ENCODE results near the gene CSTF2T. TPM values are rescaled to one million over a fixed set of nuclear protein-coding genes. Genes with fewer than 3 reads are reported as not detected.
A peak's percentile ranks its signal among the peaks of the same experiment; 100 is the strongest.

CSTF2T gene
- total and polyA plus RNA-seq, 2 of the 13 experiments (the other 11 are each of a cell fraction or from before 2014, with no cell fraction given): 1.4 to 7.2 TPM

DNA sequence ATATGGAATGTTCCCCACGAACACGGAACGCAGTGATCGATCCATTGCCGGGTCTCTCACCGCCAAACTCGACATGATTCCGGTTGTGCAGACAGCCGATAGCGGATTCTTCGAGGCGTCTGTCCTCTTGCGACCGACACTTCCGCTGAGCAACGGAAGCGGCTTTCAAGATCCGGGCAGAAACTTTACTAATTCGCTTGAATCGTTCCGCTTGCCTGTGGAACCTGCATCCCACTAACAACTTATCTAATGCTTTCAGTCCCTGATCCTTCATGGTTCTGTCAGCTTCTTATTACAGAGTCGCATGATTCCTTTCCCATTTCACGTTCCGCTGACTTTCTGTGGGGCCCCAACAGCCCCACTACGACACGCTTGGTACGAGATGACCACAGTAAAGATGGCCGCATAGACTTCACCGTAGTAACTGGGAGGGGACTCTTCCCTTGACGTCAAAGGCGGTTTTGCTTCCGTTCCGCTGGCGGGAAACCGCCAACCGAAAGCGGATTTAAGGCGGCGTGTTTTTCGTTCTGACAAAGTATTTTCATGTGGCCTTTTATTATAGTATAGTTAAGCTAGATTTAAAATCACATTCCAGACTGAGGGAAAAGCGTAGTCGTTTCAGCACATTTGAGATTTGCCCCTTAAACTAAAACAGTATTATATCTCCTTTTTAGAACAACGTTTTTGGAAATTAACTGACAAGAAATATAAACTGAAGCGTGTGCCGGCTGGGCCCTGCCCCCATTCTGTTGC, at the start of gene CSTF2T (continued):
- TF ChIP-seq, protein P1, sequence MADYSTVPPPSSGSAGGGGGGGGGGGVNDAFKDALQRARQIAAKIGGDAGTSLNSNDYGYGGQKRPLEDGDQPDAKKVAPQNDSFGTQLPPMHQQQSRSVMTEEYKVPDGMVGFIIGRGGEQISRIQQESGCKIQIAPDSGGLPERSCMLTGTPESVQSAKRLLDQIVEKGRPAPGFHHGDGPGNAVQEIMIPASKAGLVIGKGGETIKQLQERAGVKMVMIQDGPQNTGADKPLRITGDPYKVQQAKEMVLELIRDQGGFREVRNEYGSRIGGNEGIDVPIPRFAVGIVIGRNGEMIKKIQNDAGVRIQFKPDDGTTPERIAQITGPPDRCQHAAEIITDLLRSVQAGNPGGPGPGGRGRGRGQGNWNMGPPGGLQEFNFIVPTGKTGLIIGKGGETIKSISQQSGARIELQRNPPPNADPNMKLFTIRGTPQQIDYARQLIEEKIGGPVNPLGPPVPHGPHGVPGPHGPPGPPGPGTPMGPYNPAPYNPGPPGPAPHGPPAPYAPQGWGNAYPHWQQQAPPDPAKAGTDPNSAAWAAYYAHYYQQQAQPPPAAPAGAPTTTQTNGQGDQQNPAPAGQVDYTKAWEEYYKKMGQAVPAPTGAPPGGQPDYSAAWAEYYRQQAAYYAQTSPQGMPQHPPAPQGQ (CRISPR knock-in tag; IDR thresholded peaks at IDR 0.05; ENCODE audit: borderline replicate concordance): no peak
- no peak for TF ChIP-seq ONECUT2 (CRISPR knock-in tag; IDR thresholded peaks at IDR 0.05)
- TF ChIP-seq PHF20 (CRISPR knock-in tag; IDR thresholded peaks at IDR 0.05): peak; percentile 82
- TF ChIP-seq, protein P2, sequence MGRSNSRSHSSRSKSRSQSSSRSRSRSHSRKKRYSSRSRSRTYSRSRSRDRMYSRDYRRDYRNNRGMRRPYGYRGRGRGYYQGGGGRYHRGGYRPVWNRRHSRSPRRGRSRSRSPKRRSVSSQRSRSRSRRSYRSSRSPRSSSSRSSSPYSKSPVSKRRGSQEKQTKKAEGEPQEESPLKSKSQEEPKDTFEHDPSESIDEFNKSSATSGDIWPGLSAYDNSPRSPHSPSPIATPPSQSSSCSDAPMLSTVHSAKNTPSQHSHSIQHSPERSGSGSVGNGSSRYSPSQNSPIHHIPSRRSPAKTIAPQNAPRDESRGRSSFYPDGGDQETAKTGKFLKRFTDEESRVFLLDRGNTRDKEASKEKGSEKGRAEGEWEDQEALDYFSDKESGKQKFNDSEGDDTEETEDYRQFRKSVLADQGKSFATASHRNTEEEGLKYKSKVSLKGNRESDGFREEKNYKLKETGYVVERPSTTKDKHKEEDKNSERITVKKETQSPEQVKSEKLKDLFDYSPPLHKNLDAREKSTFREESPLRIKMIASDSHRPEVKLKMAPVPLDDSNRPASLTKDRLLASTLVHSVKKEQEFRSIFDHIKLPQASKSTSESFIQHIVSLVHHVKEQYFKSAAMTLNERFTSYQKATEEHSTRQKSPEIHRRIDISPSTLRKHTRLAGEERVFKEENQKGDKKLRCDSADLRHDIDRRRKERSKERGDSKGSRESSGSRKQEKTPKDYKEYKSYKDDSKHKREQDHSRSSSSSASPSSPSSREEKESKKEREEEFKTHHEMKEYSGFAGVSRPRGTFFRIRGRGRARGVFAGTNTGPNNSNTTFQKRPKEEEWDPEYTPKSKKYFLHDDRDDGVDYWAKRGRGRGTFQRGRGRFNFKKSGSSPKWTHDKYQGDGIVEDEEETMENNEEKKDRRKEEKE (IDR thresholded peaks at IDR 0.05): no peak
- TF ChIP-seq TBX2 (CRISPR knock-in tag; IDR thresholded peaks at IDR 0.05; ENCODE audit: borderline replicate concordance): peak; percentile 19; the same call in 1 of the 2 replicates
- TF ChIP-seq GLI4 (CRISPR knock-in tag; IDR thresholded peaks at IDR 0.05; ENCODE audit: borderline replicate concordance): no peak
- TF ChIP-seq, protein P3, sequence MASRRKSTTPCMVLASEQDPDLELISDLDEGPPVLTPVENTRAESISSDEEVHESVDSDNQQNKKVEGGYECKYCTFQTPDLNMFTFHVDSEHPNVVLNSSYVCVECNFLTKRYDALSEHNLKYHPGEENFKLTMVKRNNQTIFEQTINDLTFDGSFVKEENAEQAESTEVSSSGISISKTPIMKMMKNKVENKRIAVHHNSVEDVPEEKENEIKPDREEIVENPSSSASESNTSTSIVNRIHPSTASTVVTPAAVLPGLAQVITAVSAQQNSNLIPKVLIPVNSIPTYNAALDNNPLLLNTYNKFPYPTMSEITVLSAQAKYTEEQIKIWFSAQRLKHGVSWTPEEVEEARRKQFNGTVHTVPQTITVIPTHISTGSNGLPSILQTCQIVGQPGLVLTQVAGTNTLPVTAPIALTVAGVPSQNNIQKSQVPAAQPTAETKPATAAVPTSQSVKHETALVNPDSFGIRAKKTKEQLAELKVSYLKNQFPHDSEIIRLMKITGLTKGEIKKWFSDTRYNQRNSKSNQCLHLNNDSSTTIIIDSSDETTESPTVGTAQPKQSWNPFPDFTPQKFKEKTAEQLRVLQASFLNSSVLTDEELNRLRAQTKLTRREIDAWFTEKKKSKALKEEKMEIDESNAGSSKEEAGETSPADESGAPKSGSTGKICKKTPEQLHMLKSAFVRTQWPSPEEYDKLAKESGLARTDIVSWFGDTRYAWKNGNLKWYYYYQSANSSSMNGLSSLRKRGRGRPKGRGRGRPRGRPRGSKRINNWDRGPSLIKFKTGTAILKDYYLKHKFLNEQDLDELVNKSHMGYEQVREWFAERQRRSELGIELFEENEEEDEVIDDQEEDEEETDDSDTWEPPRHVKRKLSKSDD (CRISPR knock-in tag; IDR thresholded peaks at IDR 0.05; ENCODE audit: low read depth): peak; percentile 69; the same call in 1 of the 2 replicates
- TF ChIP-seq, protein P4, sequence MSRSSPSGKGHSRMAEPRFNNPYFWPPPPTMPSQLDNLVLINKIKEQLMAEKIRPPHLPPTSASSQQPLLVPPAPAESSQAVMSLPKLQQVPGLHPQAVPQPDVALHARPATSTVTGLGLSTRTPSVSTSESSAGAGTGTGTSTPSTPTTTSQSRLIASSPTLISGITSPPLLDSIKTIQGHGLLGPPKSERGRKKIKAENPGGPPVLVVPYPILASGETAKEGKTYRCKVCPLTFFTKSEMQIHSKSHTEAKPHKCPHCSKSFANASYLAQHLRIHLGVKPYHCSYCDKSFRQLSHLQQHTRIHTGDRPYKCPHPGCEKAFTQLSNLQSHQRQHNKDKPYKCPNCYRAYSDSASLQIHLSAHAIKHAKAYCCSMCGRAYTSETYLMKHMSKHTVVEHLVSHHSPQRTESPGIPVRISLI (CRISPR knock-in tag; IDR thresholded peaks at IDR 0.05; ENCODE audit: borderline replicate concordance): 0 out of 2 replicates have a peak, but pooled peaks have one; percentile 24
- TF ChIP-seq KAT8 (CRISPR knock-in tag; IDR thresholded peaks at IDR 0.05): peak; percentile 83
- TF ChIP-seq ZNF572 (CRISPR knock-in tag; IDR thresholded peaks at IDR 0.05): no peak
- no peak for TF ChIP-seq AHR (CRISPR knock-in tag; IDR thresholded peaks at IDR 0.05)
- TF ChIP-seq ZNF878 (CRISPR knock-in tag; IDR thresholded peaks at IDR 0.05): no peak
- 0 out of 2 replicates have a peak, but pooled peaks have one; percentile 15 for TF ChIP-seq ZBTB38 (CRISPR knock-in tag; IDR thresholded peaks at IDR 0.05)
- TF ChIP-seq ZBTB21 (CRISPR knock-in tag; IDR thresholded peaks at IDR 0.05): peak; percentile 83; the same call in 1 of the 2 replicates
- no peak for TF ChIP-seq ZNF12 (CRISPR knock-in tag; IDR thresholded peaks at IDR 0.05)
- TF ChIP-seq ZZZ3 (CRISPR knock-in tag; IDR thresholded peaks at IDR 0.05; ENCODE audit: borderline replicate concordance): peak; percentile 50; the same call in 1 of the 2 replicates
- 0 out of 2 replicates have a peak, but pooled peaks have one; percentile 34 for TF ChIP-seq MEF2D (CRISPR knock-in tag; IDR thresholded peaks at IDR 0.05)
- no peak for TF ChIP-seq SNAPC2 (CRISPR knock-in tag; IDR thresholded peaks at IDR 0.05)
- TF ChIP-seq, protein P5, sequence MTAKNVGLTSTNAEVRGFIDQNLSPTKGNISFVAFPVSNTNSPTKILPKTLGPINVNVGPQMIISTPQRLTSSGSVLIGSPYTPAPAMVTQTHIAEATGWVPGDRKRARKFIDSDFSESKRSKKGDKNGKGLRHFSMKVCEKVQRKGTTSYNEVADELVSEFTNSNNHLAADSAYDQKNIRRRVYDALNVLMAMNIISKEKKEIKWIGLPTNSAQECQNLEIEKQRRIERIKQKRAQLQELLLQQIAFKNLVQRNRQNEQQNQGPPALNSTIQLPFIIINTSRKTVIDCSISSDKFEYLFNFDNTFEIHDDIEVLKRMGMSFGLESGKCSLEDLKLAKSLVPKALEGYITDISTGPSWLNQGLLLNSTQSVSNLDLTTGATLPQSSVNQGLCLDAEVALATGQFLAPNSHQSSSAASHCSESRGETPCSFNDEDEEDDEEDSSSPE (CRISPR knock-in tag; IDR thresholded peaks at IDR 0.05): peak; percentile 92
- TF ChIP-seq CEBPG (CRISPR knock-in tag; IDR thresholded peaks at IDR 0.05): no peak
